Measurements from ENCODE around the gene CCR7. TPM values are rescaled to one million over a fixed set of nuclear protein-coding genes. Genes with fewer than 3 reads are reported as not detected.

The CCR7 gene
- total RNA-seq, 1 experiment from 2014 or later = not detected

DNA sequence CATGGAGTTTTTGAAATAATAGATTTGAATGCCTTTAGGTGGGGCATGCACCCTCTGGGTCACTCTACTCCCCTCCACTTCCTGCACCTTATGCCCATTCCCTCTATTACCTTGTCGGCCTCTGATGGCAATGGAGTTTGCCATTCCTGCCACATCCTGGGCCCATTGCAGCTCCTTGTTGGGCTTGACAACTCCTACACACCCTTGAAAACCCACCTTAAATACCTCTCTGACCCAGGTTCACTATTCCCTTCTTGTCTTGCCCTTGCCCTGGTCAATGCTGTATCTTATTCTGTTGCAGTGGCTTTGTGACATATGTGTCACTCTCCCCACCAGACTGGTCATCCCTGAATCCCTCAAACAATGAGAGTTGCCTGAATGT lies 2.4 kb downstream of the CCR7 start:
- no peak for DNase-seq (ENCODE audit: low spot score)

DNA sequence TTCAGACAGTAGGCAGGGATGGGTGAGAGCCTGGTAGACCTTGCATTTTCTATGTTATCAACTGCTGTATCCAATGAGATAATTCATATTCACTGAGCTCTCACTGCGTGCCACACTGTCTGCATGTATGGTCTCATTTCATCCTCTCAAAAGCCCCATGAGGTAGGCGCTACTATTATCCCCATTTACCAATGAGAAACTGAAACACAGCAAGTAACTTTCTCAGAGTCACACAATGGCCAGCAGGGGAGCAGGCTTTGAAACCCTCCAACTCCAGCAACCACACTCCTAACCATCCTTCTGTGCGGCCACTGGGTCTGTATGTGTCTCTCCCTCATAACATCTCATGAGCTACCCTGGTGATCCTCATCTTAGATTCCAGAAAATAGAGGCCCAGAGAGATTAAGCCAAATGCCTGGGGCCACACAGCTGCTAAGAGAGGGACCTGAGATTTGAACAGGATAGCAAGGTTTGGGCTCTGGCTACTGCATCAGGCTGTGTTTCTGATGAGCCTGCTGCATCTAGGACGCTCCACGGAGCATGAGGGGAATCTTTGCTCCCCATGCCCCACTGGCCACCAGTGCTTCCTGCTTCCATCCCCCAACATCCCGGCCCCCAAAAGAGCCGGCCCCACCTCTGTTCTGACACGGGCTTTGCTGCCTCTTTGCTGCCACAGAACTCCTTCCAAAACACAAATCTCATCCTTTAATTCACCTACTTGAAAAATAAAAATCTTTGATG lies 3.2 kb downstream of the CCR7 start:
- DNase-seq (ENCODE audit: low spot score) = no peak

DNA sequence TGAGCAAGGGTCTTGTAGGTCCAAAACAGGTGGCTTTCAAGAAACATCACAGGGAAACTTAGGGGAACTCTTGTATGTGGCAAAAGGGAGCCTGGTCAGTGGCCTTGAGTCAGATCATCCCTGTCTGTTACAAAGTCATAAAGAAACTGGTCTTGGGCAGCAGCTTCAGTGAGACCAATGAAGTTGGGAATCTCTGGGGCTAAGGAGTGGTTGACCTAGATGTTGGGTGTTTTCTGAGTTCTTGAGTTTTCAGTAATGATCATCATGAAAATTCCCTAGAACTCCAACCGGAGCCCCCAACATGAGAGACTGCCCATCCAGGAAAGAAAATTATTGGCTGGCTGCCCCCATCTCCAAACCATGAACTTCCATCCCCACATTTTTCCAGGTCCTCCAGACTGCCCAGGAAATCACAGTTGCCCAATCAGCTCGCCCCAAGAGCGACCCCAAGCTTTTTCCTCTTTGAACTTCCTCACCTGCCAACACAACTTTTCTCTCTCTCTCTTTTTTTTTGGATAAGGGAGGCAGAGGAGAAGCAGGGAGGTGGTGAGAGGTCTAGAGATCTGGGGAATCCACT lies 3.9 kb downstream of the CCR7 start:
- DNase-seq (ENCODE audit: low spot score) = no peak

DNA sequence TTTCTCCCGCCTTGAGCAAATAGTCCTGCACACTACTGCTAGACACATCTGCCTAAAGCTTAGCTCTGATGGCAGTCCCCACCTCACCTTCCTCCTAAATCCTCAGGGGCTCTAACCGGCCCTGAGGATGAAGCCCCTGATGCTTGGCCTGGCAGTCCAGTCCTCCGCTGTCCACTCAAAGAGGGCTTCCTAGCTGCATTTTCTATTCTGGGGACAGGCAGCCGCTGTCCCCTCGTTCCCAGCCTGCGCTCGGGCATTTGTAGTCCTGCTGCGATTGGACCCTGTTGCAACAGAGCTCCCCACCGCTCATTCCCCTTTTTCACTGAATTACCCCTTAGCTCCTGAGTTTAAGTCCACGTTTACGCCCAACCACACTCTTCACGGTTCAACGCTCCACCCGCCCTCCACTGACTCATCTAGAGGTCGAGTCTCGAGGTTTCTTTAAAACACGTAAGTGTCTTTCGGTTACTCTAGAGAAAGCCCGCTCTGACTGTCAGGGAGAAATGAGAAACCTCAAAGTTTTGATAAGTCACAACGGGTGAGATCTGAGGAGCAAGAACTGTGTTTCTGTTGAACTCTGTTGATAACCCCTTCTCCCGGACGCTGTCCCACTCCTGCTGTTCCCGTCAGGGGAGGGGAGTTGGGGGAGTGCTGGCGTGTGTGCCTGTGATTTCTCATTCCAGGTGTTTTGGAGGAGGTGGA lies 4.5 kb downstream of the CCR7 start:
- no peak for DNase-seq (ENCODE audit: low spot score)

DNA sequence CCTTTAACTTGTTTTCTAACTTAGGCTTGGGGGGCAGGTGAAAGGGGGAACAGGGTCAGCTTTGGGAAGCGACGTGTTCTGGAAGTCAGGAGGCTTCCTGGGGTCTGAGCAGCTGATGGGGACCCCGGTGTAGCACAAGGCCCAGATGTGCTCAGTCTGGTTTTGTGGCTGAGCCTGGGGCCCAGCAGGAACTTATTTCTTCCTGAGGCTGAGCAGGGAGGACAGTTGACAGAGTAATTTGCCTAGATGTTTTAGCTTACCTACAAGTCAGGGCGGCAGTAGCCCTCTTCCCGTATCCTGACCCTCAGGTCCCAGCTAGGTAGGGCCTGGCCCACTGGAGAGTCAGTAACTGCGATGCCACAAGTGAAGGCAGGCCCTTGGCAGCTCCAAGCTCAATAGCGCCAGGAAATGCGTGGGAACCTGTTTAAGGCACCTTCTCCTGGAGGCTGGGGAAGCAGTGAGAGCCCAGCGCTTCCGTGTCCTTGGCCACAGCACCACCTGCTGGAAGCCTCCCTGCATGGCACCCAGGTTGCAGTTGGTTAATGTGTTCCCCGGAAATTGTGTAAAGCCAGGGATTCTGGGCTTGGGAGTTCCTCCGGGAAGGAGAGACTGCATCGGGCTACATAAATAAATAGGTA lies 5.2 kb downstream of the CCR7 start:
- DNase-seq (ENCODE audit: low spot score) = peak; percentile 97

DNA sequence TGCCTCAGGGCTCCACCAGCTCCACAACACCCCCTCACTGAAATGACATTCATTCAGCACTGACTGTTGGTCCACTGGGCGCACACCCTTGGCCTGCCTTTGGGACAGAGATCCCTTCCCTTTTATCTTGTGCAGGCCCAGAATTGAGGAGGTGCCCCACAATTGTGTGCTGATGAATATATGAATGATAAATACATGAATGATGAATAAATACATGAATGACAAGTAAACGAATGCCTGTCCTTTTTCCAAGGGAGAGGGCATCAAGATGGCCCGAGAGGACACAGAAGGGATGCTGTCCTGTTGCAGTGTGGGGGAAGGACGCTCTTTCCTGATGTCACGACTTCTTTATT lies 5.7 kb downstream of the CCR7 start:
- no peak for DNase-seq (ENCODE audit: low spot score)

DNA sequence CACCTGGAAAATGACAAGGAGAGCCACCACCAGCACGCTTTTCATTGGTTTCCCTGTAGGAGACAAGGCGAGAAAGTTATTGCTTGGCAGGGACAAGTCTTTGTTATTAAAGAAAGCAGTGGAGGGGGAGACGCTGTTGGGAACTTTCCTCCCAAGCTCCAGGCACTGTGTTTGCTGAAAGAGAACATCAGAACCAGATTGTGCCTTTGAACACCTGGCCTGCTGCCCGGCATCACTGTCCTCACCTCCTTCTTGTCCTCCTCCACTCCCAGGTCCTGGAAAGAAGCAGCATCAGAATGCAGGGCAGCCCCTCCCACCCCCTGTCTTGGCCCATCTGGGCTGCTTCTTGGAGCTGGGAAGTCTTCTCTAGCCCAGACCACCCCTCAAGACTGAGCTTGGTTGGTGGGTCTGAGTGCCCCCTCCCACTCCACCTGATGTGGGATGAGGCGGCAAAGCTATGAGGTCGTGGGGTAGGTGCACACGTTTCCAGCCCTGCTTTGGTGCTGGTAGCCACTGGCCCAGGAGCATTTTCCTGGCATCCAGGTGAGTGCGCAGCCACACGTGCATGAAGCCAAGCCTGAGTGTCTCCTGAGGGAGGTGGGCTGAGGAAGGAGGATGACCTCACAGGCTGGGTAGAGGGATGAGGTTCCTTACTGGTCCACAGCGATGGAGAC lies 6.2 kb downstream of the CCR7 start:
- no peak for DNase-seq (ENCODE audit: low spot score)

DNA sequence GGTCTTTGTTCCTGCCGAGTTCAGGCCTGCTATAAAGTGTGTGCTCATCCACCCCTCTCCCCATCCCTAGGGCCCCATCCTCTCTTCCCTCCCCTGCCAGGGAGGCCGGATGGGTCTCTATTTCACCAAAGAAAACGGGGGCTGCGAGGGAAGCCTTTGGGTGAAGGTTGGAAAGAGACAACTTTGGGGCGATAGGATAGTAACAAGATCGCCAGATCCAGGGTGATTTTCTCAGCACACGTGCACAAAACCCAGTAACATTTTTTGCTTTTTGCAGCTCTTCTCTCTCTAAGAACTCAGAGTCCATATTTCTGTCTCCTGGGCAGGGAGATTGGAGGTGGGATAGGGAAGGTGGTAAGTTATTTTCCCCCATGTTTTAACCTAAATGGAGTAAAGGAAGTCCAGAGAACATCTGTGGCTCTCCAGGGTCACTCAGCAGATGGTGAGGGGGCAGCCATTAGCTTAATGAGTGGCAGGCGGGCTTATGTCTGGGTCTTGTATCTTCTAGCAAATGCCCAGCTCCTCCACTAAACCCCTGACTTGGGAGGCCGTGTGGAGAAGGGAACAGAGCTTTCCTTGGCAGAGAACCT lies 6.9 kb downstream of the CCR7 start:
- DNase-seq (ENCODE audit: low spot score) = no peak

DNA sequence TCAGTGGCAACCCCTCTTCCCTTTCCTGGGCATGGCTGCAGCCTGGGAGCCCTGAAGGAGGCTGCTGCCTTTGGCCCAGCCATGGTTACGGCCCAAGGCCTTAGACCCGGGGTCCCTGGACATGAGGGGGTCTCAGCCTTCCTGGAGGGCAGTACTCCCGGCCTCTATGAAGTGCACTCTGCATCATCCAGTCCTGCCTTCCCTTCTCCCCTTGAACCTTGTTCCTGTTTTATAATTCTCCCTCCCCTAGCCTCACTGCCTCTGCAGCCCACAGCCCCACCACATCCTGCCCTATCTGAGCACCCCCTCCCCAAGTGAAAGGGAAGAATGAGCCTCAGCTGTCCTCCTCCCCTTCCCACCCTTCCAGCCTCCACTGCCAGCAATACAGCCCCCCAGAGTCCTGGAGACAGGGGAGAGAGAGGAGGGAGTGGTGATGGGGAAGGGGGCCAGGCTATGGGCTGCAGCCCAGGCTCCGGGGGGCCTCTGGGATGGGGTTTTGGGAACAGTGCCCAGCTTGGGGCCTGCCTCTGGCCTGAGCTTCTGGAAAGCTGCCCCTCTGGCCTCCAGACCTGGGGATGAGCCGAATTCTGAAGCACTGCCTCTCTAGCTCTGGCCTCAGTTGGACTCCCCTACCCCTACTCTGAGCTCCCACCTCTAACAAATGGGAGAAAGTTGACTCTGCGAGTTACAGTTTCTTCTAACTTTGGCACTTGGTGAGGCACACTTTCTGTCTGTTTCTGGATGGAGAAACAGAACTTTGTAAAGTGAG lies 7.6 kb downstream of the CCR7 start:
- no peak for DNase-seq (ENCODE audit: low spot score)

DNA sequence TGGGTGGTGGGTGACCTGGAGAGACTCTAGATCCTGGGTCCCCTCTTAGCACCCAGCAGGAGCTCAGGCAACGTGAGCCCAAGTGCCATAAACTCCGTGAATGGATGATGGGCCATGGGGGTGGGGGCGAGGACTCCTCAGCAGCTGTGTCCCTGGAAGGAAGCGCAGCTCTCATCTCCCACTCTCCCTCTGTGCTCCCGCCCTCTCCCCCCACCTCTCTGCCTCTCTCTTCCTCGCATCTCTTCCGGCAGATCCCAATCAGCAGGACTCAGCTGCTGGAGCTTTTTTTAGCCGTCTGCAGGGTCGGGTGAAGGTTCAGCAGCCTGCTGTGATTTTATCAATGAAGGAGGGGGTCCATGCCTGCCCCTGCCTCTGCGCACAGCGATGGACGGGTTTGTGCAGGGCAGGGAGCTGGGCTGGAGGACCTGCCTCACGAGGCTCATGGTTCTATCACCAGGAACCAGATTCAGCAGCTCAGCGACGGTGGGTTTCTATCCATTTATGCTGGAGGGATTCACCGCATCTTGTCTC lies 8.3 kb downstream of the CCR7 start:
- DNase-seq (ENCODE audit: low spot score) = no peak

DNA sequence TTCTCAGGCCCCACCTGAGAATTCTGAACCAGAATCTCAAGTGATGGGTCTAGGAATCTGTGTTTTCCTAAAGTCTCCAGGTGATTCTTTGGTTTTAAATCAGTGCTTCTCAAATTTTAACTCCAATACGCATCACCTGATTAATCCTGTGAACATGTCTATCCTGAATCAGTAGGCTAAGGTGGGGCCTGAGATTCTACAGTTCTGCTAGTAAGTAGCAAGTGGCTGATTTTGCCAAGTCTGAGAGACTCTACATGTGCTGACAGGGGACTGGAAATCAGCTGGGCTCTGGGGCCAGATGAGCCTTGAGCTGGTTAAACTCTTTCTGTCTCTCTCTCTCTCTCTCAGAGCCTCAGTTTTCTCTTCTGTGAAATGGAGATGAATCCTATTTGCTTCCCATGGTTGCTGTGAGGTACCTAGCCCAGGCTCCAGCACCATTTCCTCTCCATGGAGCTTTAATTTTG lies 9.0 kb downstream of the CCR7 start:
- no peak for DNase-seq (ENCODE audit: low spot score)

DNA sequence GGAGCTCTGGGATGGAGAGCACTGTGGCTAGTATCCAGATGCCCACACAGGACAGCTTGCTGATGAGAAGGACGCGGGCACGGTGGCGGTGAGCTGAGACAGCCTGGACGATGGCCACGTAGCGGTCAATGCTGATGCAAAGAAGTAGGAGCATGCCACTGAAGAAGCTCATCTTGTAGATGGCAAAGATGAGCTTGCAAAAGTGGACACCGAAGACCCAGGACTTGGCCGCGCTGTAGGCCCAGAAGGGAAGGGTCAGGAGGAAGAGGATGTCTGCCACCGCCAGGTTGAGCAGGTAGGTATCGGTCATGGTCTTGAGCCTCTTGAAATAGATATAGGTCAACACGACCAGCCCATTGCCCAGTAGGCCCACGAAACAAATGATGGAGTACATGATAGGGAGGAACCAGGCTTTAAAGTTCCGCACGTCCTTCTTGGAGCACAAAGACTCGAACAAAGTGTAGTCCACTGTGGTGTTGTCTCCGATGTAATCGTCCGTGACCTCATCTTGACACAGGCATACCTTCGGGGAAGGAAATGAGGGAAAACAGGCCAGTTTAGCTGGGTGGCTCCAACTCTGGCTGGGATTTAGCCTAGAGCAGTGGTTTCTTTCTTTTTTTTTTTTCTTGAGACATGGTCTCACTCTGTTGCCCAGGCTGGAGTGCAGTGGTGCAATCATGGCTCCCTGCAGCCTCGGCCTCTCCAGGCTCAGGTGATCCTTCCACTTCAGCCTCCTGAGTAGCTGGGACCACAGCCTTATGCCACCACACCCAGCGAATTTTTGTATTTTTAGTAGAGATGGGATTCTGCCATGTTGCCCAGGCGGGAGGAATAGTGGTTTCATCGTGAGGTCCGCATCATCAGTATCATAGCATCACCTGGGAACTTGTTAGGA lies 9.7 kb downstream of the CCR7 start:
- DNase-seq (ENCODE audit: low spot score) = no peak

DNA sequence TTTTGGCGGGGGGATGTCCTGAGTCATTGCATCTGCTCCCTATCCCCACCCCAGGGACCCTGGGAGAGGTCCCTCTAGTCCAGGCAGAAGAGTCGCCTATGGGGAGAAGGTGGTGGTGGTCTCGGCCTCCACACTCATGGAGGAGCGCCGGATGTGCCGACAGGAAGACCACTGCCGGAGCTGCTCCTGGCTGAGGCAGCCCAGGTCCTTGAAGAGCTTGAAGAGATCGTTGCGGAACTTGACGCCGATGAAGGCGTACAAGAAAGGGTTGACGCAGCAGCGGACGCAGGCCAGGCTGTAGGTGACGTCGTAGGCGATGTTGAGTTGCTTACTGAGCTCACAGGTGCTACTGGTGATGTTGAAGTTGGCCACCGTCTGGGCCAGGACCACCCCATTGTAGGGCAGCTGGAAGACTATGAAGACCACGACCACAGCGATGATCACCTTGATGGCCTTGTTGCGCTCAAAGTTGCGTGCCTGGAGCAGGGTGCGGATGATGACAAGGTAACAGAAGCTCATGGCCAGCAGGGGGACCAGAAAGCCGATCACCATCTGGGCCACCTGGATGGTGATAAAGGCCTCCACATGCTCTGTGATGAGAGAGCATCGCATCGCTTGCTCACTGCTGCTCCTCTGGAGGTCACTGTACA lies 10.5 kb downstream of the CCR7 start:
- no peak for DNase-seq (ENCODE audit: low spot score)

DNA sequence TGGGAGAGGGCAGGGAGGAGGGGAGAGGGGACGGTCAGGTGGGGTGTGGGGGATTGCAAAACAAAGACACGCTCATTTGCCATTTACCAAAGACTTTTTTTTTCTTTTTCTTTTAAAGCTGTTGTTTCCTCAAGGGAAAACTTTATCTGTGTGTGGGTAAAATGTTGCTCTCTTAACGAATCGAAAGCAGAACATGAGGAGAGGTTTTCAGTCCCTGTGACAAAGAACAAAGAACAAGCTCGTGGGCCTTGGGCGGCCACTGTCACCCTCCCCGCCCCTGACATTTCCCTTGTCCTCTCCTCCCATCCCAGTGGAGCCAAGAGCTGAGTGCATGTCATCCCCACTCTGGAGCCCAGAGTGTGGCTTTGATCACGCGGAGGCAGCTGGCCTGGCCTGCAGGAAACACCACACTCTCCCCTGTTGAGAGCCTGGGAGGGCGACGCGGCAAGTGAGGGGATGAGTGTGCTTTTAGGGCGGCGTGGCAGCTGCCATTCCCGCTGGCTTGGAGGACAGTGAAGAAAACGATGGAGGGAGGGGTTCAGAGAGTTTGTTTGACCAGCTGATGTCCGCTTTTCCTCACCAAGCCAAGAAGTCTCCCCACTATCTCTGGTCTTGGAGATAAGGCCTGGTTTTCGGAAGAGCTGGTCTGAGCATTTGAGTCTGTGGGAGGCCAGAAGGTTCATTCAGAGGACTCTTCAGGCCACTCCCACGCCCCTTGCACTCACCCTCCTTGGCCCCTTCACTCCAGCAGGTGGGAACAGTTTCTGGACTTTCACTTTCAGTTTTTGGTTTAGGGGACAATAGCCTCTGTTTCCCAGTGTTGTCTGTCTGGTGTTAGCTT lies 11.4 kb downstream of the CCR7 start:
- DNase-seq (ENCODE audit: low spot score) = no peak

DNA sequence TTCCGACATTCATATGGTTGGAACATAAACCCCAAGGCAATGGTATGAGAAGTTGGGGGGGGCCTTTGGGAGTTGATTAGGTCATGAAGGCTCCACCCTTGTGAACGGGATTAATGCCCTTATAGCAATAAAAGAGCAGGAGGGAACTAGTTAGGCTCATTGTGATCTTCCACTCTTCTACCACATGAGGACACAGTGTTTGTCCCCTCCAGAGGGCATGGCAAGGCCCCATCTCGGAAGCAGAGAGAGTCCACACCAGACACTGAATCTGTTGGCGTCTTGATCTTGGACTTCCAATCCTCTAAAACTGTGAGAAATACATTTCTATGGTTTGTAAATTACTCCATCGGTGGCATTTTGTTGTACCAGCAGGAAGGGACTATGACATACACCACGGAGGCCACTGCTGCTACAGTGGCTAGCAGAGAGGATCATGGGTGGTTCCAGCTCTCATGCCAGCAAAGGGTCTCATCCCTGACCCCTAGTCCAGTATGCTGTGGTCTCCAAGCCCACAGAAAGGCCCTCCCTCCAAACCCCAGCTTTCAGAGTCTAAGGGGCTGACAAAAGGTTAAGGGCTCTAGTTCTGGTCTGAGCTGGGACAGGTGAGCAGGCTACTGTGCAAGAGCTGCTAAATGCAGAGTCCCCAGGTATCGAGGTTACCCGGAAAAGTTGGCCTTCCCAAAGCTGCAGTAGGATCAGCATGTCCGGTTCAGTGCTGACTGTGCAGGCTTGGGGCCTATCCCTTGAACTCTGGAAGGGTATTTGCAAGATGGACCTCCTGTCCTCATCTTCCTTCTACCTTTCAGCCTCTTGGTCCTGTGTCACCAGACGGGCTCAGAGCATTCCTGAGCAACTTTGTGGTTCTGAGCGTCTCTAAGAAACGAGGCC lies 12.2 kb downstream of the CCR7 start:
- DNase-seq (ENCODE audit: low spot score) = no peak

DNA sequence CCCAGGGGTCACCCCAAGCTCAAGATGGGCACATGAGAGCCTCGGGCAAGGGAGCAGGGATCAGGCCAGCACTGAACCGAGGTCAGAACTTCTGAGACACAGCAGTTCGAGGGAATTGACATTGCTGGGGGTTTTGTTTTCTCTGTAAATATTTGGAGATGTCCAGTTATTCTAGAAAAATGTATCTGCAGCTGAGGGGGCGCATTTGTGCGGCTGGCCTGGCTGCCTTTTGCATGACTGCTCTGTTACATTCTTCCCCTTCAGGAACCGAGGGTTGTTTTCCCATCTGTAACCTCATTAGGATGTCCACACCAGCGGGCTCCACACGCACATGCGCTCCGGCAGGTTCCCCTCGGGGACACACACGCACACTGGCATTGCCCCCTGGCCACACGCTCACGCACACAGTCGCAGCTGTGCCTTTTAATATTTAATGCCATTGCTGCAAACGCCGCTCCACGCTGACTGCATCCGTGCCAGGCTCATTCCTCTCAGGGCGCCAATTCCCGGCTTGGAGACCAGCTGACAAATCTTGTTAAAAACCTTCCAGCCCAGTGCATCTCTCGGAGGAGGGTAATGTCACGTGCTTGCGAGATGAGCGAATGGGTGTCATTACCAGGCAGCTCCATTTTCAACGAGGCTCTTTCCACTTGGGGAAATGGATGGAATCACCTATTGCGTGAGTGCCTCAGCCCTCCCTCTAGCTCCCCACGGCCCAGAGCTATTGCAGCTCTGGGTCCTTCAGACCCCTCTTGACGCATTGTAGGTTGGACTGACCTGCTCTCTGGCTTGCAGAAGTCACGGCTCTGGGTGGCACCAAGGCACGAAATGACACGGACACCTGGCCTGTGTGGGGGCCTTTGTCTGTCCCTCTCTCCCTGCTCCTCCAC lies 13.1 kb downstream of the CCR7 start:
- no peak for DNase-seq (ENCODE audit: low spot score)

Measured in HT-29 (cell line).